ENCODE results near the gene SFMBT2.
A peak's percentile ranks its signal among the peaks of the same experiment; 100 is the strongest.
"Not testable (repeated sequence)": the region's sequence is repeated elsewhere in the genome, so short reads cannot be mapped to it uniquely, and the experiment has no call there.

The SFMBT2 gene

GRCh38 chr10:7400068-7400715 is 10.6 kb downstream of the SFMBT2 start:
- DNase-seq, result no peak

GRCh38 chr10:7399533-7399932 is 11.3 kb downstream of the SFMBT2 start:
- DNase-seq, result no peak

GRCh38 chr10:7397049-7398035 is 13.5 kb downstream of the SFMBT2 start:
- DNase-seq, result no peak

- DNase-seq, result not testable (repeated sequence)
Measured at GRCh38 chr10:7392301-7392700, 18.5 kb downstream of the SFMBT2 start.

GRCh38 chr10:7391748-7392147 is 19.1 kb downstream of the SFMBT2 start:
- no peak for DNase-seq

- DNase-seq, result not testable (repeated sequence)
Measured at GRCh38 chr10:7390689-7391110, 20.1 kb downstream of the SFMBT2 start.

- no peak for DNase-seq
Measured at GRCh38 chr10:7389844-7390243, 21.0 kb downstream of the SFMBT2 start.

GRCh38 chr10:7389346-7389745 is 21.5 kb downstream of the SFMBT2 start:
- DNase-seq, result no peak

GRCh38 chr10:7388602-7389001 is 22.2 kb downstream of the SFMBT2 start:
- DNase-seq, result peak; percentile 30

GRCh38 chr10:7388149-7388548 is 22.7 kb downstream of the SFMBT2 start:
- not testable (repeated sequence) for DNase-seq

GRCh38 chr10:7385114-7385513 is 25.7 kb downstream of the SFMBT2 start:
- DNase-seq, result no peak

- no peak for DNase-seq
Measured at GRCh38 chr10:7383442-7383841, 27.4 kb downstream of the SFMBT2 start.

GRCh38 chr10:7380704-7381241 is 30.1 kb downstream of the SFMBT2 start:
- no peak for DNase-seq

GRCh38 chr10:7378602-7379403 is 32.0 kb downstream of the SFMBT2 start:
- DNase-seq, result no peak

- no peak for DNase-seq
Measured at GRCh38 chr10:7377614-7378248, 33.1 kb downstream of the SFMBT2 start.

GRCh38 chr10:7374795-7375194 is 36.0 kb downstream of the SFMBT2 start:
- DNase-seq, result no peak

- DNase-seq, result no peak
Measured at GRCh38 chr10:7373039-7373438, 37.8 kb downstream of the SFMBT2 start.

GRCh38 chr10:7372504-7372903 is 38.3 kb downstream of the SFMBT2 start:
- DNase-seq, result no peak

GRCh38 chr10:7370511-7370910 is 40.3 kb downstream of the SFMBT2 start:
- DNase-seq, result no peak

- no peak for DNase-seq
Measured at GRCh38 chr10:7365027-7365745, 45.6 kb downstream of the SFMBT2 start.

GRCh38 chr10:7364474-7364873 is 46.4 kb downstream of the SFMBT2 start:
- no peak for DNase-seq

GRCh38 chr10:7363700-7364099 is 47.1 kb downstream of the SFMBT2 start:
- DNase-seq, result no peak
